A673 (cell line): ENCODE data around the gene RNU2-63P.

Experiments used
- EZH2 ChIP-seq: fragments of 200-600 bp; sonication (generic); IDR thresholded peaks from 2 replicates; pipeline ENCODE4 v1.6.1; 2017; ENCODE audit warnings: borderline replicate concordance, low read depth, mild to moderate bottlenecking, mixed read lengths, antibody characterized with exemption, low read length; ENCODE audit not compliant: poor library complexity, severe bottlenecking
- TF ChIP-seq, protein P1 (sequence below): fragments of 300-800, 200-600 bp; sonication (generic); conservative IDR thresholded peaks from 2 replicates; pipeline ENCODE4 v1.5.1; 2017; ENCODE audit warnings: low read depth, mild to moderate bottlenecking, antibody characterized with exemption, low read length, moderate library complexity, mixed read lengths

GRCh38 chr2:88054782-88055370 is 38.5 kb upstream of the RNU2-63P start:
- TF ChIP-seq, protein P1, sequence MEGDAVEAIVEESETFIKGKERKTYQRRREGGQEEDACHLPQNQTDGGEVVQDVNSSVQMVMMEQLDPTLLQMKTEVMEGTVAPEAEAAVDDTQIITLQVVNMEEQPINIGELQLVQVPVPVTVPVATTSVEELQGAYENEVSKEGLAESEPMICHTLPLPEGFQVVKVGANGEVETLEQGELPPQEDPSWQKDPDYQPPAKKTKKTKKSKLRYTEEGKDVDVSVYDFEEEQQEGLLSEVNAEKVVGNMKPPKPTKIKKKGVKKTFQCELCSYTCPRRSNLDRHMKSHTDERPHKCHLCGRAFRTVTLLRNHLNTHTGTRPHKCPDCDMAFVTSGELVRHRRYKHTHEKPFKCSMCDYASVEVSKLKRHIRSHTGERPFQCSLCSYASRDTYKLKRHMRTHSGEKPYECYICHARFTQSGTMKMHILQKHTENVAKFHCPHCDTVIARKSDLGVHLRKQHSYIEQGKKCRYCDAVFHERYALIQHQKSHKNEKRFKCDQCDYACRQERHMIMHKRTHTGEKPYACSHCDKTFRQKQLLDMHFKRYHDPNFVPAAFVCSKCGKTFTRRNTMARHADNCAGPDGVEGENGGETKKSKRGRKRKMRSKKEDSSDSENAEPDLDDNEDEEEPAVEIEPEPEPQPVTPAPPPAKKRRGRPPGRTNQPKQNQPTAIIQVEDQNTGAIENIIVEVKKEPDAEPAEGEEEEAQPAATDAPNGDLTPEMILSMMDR, result no peak
- TF ChIP-seq EZH2, result no peak
